ENCODE measurements around the gene PTPRD. TPM values are rescaled to one million over a fixed set of nuclear protein-coding genes. Genes with fewer than 3 reads are reported as not detected.

Gene PTPRD
- total RNA-seq, 1 experiment from 2014 or later = 70.1 TPM

- ChIA-PET POLR2A (no interaction called here), CTCF (no interaction called here)
- Mint-ChIP-seq H3K4me1 (ENCODE audit: low read depth, unreplicated experiment) (no peaks in the 10 kb centered on the region), H3K27ac (ENCODE audit: unreplicated experiment) (no peak overlapping the region), H3K36me3 (ENCODE audit: insufficient read depth, unreplicated experiment) (no peaks in the 10 kb centered on the region), H3K27me3 (ENCODE audit: insufficient read depth, unreplicated experiment) (no peaks in the 10 kb centered on the region), H3K9me3 (ENCODE audit: unreplicated experiment) (no peaks in the 10 kb centered on the region), H3K4me3 (ENCODE audit: unreplicated experiment) (no peak overlapping the region)
- no peak for DNase-seq
- Histone ChIP-seq H3K27me3 (replicated peaks; ENCODE audit: control insufficient read depth, insufficient read depth, low read length) (no peaks in the 10 kb centered on the region), H3K4me3 (ENCODE audit: low read depth, low read length) (no peak overlapping the region), H3K4me1 (no peaks in the 10 kb centered on the region), H3K9me3 (no peaks in the 10 kb centered on the region), H3K36me3 (ENCODE audit: control insufficient read depth, insufficient read depth, low read length) (no peaks in the 10 kb centered on the region)
- no TSS peak for BruUV-seq (replicated peaks)
- no peak for TF ChIP-seq CTCF (IDR thresholded peaks at IDR 0.05; ENCODE audit: insufficient read depth in 1 of 2, low read depth in 1 of 2, low read length in 1 of 2, severe bottlenecking in 1 of 2, unreplicated experiment in 1 of 2)
- intact Hi-C loops (cut with micrococcal nuclease; ENCODE audit: unreplicated experiment) = no loop called here
Observed at GRCh38 chr9:10534850-10535249, 78.0 kb downstream of the PTPRD start.

GRCh38 chr9:10525972-10526371, 86.8 kb downstream of the PTPRD start:
- Histone ChIP-seq H3K4me3 (ENCODE audit: low read depth, low read length) (no peak overlapping the region), H3K27me3 (replicated peaks; ENCODE audit: control insufficient read depth, insufficient read depth, low read length) (no peaks in the 10 kb centered on the region), H3K36me3 (ENCODE audit: control insufficient read depth, insufficient read depth, low read length) (no peaks in the 10 kb centered on the region), H3K9me3 (no peaks in the 10 kb centered on the region), H3K4me1 (no peaks in the 10 kb centered on the region)
- Mint-ChIP-seq H3K9me3 (ENCODE audit: unreplicated experiment) (no peaks in the 10 kb centered on the region), H3K27ac (ENCODE audit: unreplicated experiment) (no peak overlapping the region), H3K36me3 (ENCODE audit: insufficient read depth, unreplicated experiment) (no peaks in the 10 kb centered on the region), H3K27me3 (ENCODE audit: insufficient read depth, unreplicated experiment) (no peaks in the 10 kb centered on the region), H3K4me3 (ENCODE audit: unreplicated experiment) (no peak overlapping the region), H3K4me1 (ENCODE audit: low read depth, unreplicated experiment) (no peaks in the 10 kb centered on the region)
- BruUV-seq (replicated peaks) = no TSS peak
- TF ChIP-seq CTCF (IDR thresholded peaks at IDR 0.05; ENCODE audit: insufficient read depth in 1 of 2, low read depth in 1 of 2, low read length in 1 of 2, severe bottlenecking in 1 of 2, unreplicated experiment in 1 of 2) = no peak
- POLR2A ChIA-PET = no interaction called here
- no peak for DNase-seq
- CTCF ChIA-PET = no interaction called here
- intact Hi-C loops (cut with micrococcal nuclease; ENCODE audit: unreplicated experiment) = no loop called here

DNA sequence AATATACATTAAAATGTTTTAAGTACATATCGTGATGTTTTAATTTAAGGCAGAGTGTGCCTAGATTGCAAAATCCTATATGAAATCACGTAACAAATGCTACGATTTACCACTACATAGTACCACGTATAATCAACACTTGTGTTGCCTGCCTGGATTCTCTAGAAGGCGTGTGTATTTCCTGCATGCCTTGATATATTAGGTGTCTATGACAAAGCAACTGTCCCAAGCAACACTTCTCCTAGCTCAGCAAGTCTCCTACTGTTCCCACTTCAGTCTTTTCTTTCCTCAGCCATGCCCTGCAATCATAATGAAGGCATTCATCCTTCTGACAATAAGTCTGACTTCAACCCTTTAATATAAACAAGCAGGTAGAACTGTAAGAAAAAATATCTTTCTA, 89.6 kb downstream of the PTPRD start:
- no peak for TF ChIP-seq CTCF (IDR thresholded peaks at IDR 0.05; ENCODE audit: insufficient read depth in 1 of 2, low read depth in 1 of 2, low read length in 1 of 2, severe bottlenecking in 1 of 2, unreplicated experiment in 1 of 2)
- no peaks in the 10 kb centered on the region for H3K27me3 ChIP-seq (replicated peaks; ENCODE audit: control insufficient read depth, insufficient read depth, low read length)
- no peaks in the 10 kb centered on the region for H3K27me3 Mint-ChIP-seq (ENCODE audit: insufficient read depth, unreplicated experiment)
- H3K4me3 ChIP-seq (ENCODE audit: low read depth, low read length) = no peak overlapping the region
- H3K4me1 Mint-ChIP-seq (ENCODE audit: low read depth, unreplicated experiment) = no peaks in the 10 kb centered on the region
- no peaks in the 10 kb centered on the region for H3K9me3 Mint-ChIP-seq (ENCODE audit: unreplicated experiment)
- H3K36me3 Mint-ChIP-seq (ENCODE audit: insufficient read depth, unreplicated experiment) = no peaks in the 10 kb centered on the region
- intact Hi-C loops (cut with micrococcal nuclease; ENCODE audit: unreplicated experiment) = no loop called here
- ChIA-PET CTCF (no interaction called here), POLR2A (no interaction called here)
- H3K36me3 ChIP-seq (ENCODE audit: control insufficient read depth, insufficient read depth, low read length) = no peaks in the 10 kb centered on the region
- no peak overlapping the region for H3K4me3 Mint-ChIP-seq (ENCODE audit: unreplicated experiment)
- DNase-seq = no peak
- H3K9me3 ChIP-seq = no peaks in the 10 kb centered on the region
- H3K27ac Mint-ChIP-seq (ENCODE audit: unreplicated experiment) = no peak overlapping the region
- no peaks in the 10 kb centered on the region for H3K4me1 ChIP-seq
- no TSS peak for BruUV-seq (replicated peaks)
